ENCODE results near the gene RREB1.

- TF ChIP-seq EZH2 (IDR thresholded peaks at IDR 0.05; ENCODE audit: insufficient read depth, poor library complexity, severe bottlenecking) (no peak), EZH2phosphoT487 (IDR thresholded peaks at IDR 0.05; ENCODE audit: insufficient read depth, low read depth) (no peak)
These were observed 152.7 kb downstream of the RREB1 start for GRCh38 chr6:7260291-7261031.
